ENCODE measurements around the gene MAPRE3. TPM values are rescaled to one million over a fixed set of nuclear protein-coding genes. Genes with fewer than 3 reads are reported as not detected.

MAPRE3 gene
- total and polyA plus RNA-seq, 4 donors: 10.2 to 41.9 (median 27.2) TPM

- Histone ChIP-seq H3K27ac (ENCODE audit: low read depth in 1 of 2, low read length in 1 of 2) (peak within 1 kb of the TSS; percentile 83 to 86), H3K4me3 (peak within 1 kb of the TSS; percentile 97), H3K27me3 (ENCODE audit: control insufficient read depth in 3 of 3, insufficient read depth in 3 of 3, low read length in 2 of 3) (no peaks in the 10 kb centered on the region), H3K9ac (ENCODE audit: insufficient read depth in 1 of 2, low read length in 2 of 2) (peak within 1 kb of the TSS; percentile 61 to 85), H3K36me3 (ENCODE audit: control insufficient read depth in 4 of 4, insufficient read depth in 4 of 4, low read length in 4 of 4) (peaks cover 14 to 30% (median 20%) of the 10 kb centered on the region in 4 donors), H3K4me1 (ENCODE audit: control insufficient read depth in 5 of 5, insufficient read depth in 5 of 5, low read length in 5 of 5) (peaks cover 0 to 17% (median 6%) of the 10 kb centered on the region in 5 donors), H3K9me3 (ENCODE audit: control insufficient read depth in 4 of 4, insufficient read depth in 3 of 4, low read length in 3 of 4) (no peaks in the 10 kb centered on the region)
- ATAC-seq (ENCODE audit: insufficient read depth, low FRiP score) (peak; percentile 99), DNase-seq (peak; percentile 81 to 92 (median 89))
- 1% methylated on average over 63 to 76 of the region's 76 CpGs for WGBS, 2 donors
- TF ChIP-seq CTCF (IDR thresholded peaks at IDR 0.05; ENCODE audit: control extremely low read depth, extremely low read depth): no peak
Observed at GRCh38 chr2:27032495-27033252, 62.2 kb downstream of the MAPRE3 start, which contains the start of gene TMEM214. Gene TMEM214 (plus strand): TSS chr2:27032965. CDS start chr2:27033016, 51 bp downstream.

GRCh38 chr2:27033253-27033852, 62.9 kb downstream of the MAPRE3 start:
- Histone ChIP-seq H3K36me3 (ENCODE audit: control insufficient read depth in 4 of 4, insufficient read depth in 4 of 4, low read length in 4 of 4) (peaks cover 14 to 37% (median 26%) of the 10 kb centered on the region in 4 donors), H3K27me3 (ENCODE audit: control insufficient read depth in 3 of 3, insufficient read depth in 3 of 3, low read length in 2 of 3) (no peaks in the 10 kb centered on the region), H3K4me3 (peak overlapping the region; percentile 97), H3K4me1 (ENCODE audit: control insufficient read depth in 5 of 5, insufficient read depth in 5 of 5, low read length in 5 of 5) (peaks cover 0 to 17% (median 6%) of the 10 kb centered on the region in 5 donors), H3K9me3 (ENCODE audit: control insufficient read depth in 4 of 4, insufficient read depth in 3 of 4, low read length in 3 of 4) (no peaks in the 10 kb centered on the region), H3K9ac (ENCODE audit: insufficient read depth in 1 of 2, low read length in 2 of 2) (peak overlapping the region; percentile 61 to 75), H3K27ac (ENCODE audit: low read depth in 1 of 2, low read length in 1 of 2) (peak overlapping the region; percentile 83 to 86)
- no peak for TF ChIP-seq CTCF (IDR thresholded peaks at IDR 0.05; ENCODE audit: control extremely low read depth, extremely low read depth)
- no peak for DNase-seq
- WGBS, 2 donors: 10 to 16% methylated on average over 11 of the region's 11 CpGs
- ATAC-seq (ENCODE audit: insufficient read depth, low FRiP score): peak; percentile 8

GRCh38 chr2:27038012-27038411, 67.6 kb downstream of the MAPRE3 start:
- ATAC-seq (ENCODE audit: insufficient read depth, low FRiP score) (no peak), DNase-seq (no peak)
- Histone ChIP-seq H3K27me3 (ENCODE audit: control insufficient read depth in 3 of 3, insufficient read depth in 3 of 3, low read length in 2 of 3) (no peaks in the 10 kb centered on the region), H3K27ac (ENCODE audit: low read depth in 1 of 2, low read length in 1 of 2) (no peak overlapping the region), H3K4me3 (no peak overlapping the region), H3K9ac (ENCODE audit: insufficient read depth in 1 of 2, low read length in 2 of 2) (no peak overlapping the region), H3K9me3 (ENCODE audit: control insufficient read depth in 4 of 4, insufficient read depth in 3 of 4, low read length in 3 of 4) (no peaks in the 10 kb centered on the region), H3K36me3 (ENCODE audit: control insufficient read depth in 4 of 4, insufficient read depth in 4 of 4, low read length in 4 of 4) (peaks cover 30 to 65% (median 39%) of the 10 kb centered on the region in 4 donors), H3K4me1 (ENCODE audit: control insufficient read depth in 5 of 5, insufficient read depth in 5 of 5, low read length in 5 of 5) (peaks cover 0 to 16% (median 6%) of the 10 kb centered on the region in 5 donors)
- whole genome bisulfite sequencing, 2 donors: 93 to 95% methylated on average over 6 of the region's 6 CpGs
- TF ChIP-seq CTCF (IDR thresholded peaks at IDR 0.05; ENCODE audit: control extremely low read depth, extremely low read depth): no peak
